ENCODE data around the gene DLGAP4. TPM values are rescaled to one million over a fixed set of nuclear protein-coding genes. Genes with fewer than 3 reads are reported as not detected.

Gene DLGAP4
- total RNA-seq, 1 donor from 2014 or later: 77.3 TPM

GRCh38 chr20:36425166-36425565 is 119.0 kb downstream of the DLGAP4 start:
- intact Hi-C loops (cut with DNase I): no loop called here

GRCh38 chr20:36431604-36432003 is 125.5 kb downstream of the DLGAP4 start:
- H3K27me3 ChIP-seq: no peaks in the 10 kb centered on the region
- no peak for DNase-seq (ENCODE audit: extremely low spot score in 2 of 2)
- no peak for TF ChIP-seq POLR2A (IDR thresholded peaks at IDR 0.05)
- TF ChIP-seq CTCF (IDR thresholded peaks at IDR 0.05): no peak
- no peaks in the 10 kb centered on the region for H3K9me3 ChIP-seq
- intact Hi-C loops (cut with DNase I): no loop called here
- no peak overlapping the region for H3K4me3 ChIP-seq
- peaks cover 10% of the 10 kb centered on the region for H3K4me1 ChIP-seq
- H3K27ac ChIP-seq: no peak overlapping the region
- H3K36me3 ChIP-seq: no peaks in the 10 kb centered on the region

More at GRCh38 chr20:36425166-36425565, 119.0 kb downstream of the DLGAP4 start:
- Histone ChIP-seq H3K9me3 (no peaks in the 10 kb centered on the region), H3K36me3 (no peaks in the 10 kb centered on the region), H3K27me3 (no peaks in the 10 kb centered on the region), H3K4me1 (no peaks in the 10 kb centered on the region), H3K4me3 (no peak overlapping the region), H3K27ac (no peak overlapping the region)
- no peak for DNase-seq (ENCODE audit: extremely low spot score in 2 of 2)
- no peak for TF ChIP-seq POLR2AphosphoS5 (IDR thresholded peaks at IDR 0.05; ENCODE audit: insufficient read depth in 1 of 2, low read depth in 1 of 2)
- TF ChIP-seq CTCF (IDR thresholded peaks at IDR 0.05): no peak
- TF ChIP-seq POLR2A (IDR thresholded peaks at IDR 0.05): no peak

- TF ChIP-seq POLR2AphosphoS5 (IDR thresholded peaks at IDR 0.05; ENCODE audit: insufficient read depth in 1 of 2, low read depth in 1 of 2): no peak
- no peak for TF ChIP-seq POLR2A (IDR thresholded peaks at IDR 0.05)
- TF ChIP-seq CTCF (IDR thresholded peaks at IDR 0.05): no peak
- H3K27ac ChIP-seq: no peak overlapping the region
- no peak for DNase-seq (ENCODE audit: extremely low spot score in 2 of 2)
- no peaks in the 10 kb centered on the region for H3K27me3 ChIP-seq
- no peaks in the 10 kb centered on the region for H3K9me3 ChIP-seq
- no peaks in the 10 kb centered on the region for H3K36me3 ChIP-seq
- intact Hi-C loops (cut with DNase I): no loop called here
- H3K4me1 ChIP-seq: peaks cover 10% of the 10 kb centered on the region
- H3K4me3 ChIP-seq: no peak overlapping the region
These were observed 126.0 kb downstream of the DLGAP4 start for GRCh38 chr20:36432096-36432495.

- intact Hi-C loops (cut with DNase I): no loop called here
- no peak for DNase-seq (ENCODE audit: extremely low spot score in 2 of 2)
These were observed 128.2 kb downstream of the DLGAP4 start for GRCh38 chr20:36434383-36434782.

GRCh38 chr20:36435124-36435523 is 129.0 kb downstream of the DLGAP4 start:
- Histone ChIP-seq H3K36me3 (no peaks in the 10 kb centered on the region), H3K27ac (no peak overlapping the region), H3K27me3 (no peaks in the 10 kb centered on the region), H3K4me3 (no peak overlapping the region), H3K9me3 (no peaks in the 10 kb centered on the region), H3K4me1 (peaks cover 10% of the 10 kb centered on the region)
- intact Hi-C loops (cut with DNase I): no loop called here
- TF ChIP-seq POLR2A (IDR thresholded peaks at IDR 0.05): no peak
- no peak for TF ChIP-seq CTCF (IDR thresholded peaks at IDR 0.05)
- TF ChIP-seq POLR2AphosphoS5 (IDR thresholded peaks at IDR 0.05; ENCODE audit: insufficient read depth in 1 of 2, low read depth in 1 of 2): no peak
- no peak for DNase-seq (ENCODE audit: extremely low spot score in 2 of 2)

More at GRCh38 chr20:36434383-36434782, 128.2 kb downstream of the DLGAP4 start:
- Histone ChIP-seq H3K9me3 (no peaks in the 10 kb centered on the region), H3K36me3 (no peaks in the 10 kb centered on the region), H3K4me1 (peaks cover 10% of the 10 kb centered on the region), H3K4me3 (no peak overlapping the region), H3K27me3 (no peaks in the 10 kb centered on the region), H3K27ac (no peak overlapping the region)
- TF ChIP-seq POLR2A (IDR thresholded peaks at IDR 0.05): no peak
- no peak for TF ChIP-seq POLR2AphosphoS5 (IDR thresholded peaks at IDR 0.05; ENCODE audit: insufficient read depth in 1 of 2, low read depth in 1 of 2)
- TF ChIP-seq CTCF (IDR thresholded peaks at IDR 0.05): no peak
